ENCODE measurements around the gene MSH2. TPM values are rescaled to one million over a fixed set of nuclear protein-coding genes. Genes with fewer than 3 reads are reported as not detected.

MSH2 gene
- total and polyA plus RNA-seq, 2 donors (not counting 3 experiments of a cell fraction or from before 2014, with no cell fraction given) = 9.7 to 30.5 TPM

- BruUV-seq (replicated peaks) = no TSS peak
- Histone ChIP-seq H2AFZ (ENCODE audit: low read depth, low read length) (no peak overlapping the region), H3K36me3 (ENCODE audit: control insufficient read depth in 2 of 2, extremely low read depth in 1 of 2, insufficient read depth in 2 of 2, low read length in 2 of 2) (peaks cover 2 to 7% of the 10 kb centered on the region in 2 experiments), H3K9ac (replicated peaks; ENCODE audit: extremely low read depth, insufficient read depth, low read length) (no peak overlapping the region), H3K4me3 (replicated peaks in 1 of 3; ENCODE audit: insufficient read depth in 1 of 3, low read depth in 1 of 3, low read length in 3 of 3) (no peak overlapping the region), H3K27me3 (ENCODE audit: control insufficient read depth in 2 of 2, insufficient read depth in 2 of 2, low read length in 2 of 2) (no peaks in the 10 kb centered on the region), H4K20me1 (replicated peaks; ENCODE audit: control insufficient read depth, extremely low read depth, insufficient read depth, low read length) (no peaks in the 10 kb centered on the region), H3K27ac (ENCODE audit: insufficient read depth, low read depth, low read length) (no peak overlapping the region), H3K9me1 (replicated peaks; ENCODE audit: control insufficient read depth, extremely low read depth, insufficient read depth, low read length) (no peaks in the 10 kb centered on the region), H3K9me3 (replicated peaks; ENCODE audit: control insufficient read depth, insufficient read depth, low read length) (no peaks in the 10 kb centered on the region), H3K4me2 (ENCODE audit: insufficient read depth, low read length) (no peak overlapping the region), H3K4me1 (ENCODE audit: control insufficient read depth, extremely low read depth, insufficient read depth, low read length) (no peaks in the 10 kb centered on the region), H3K79me2 (ENCODE audit: control insufficient read depth, insufficient read depth, low read length) (no peaks in the 10 kb centered on the region)
- CTCF ChIA-PET = no interaction called here
- intact Hi-C loops (cut with micrococcal nuclease) (no loop called here), dilution Hi-C loops (cut with MboI; ENCODE audit: extremely low pct_ligation_motif_present, low sequenced_read_pairs) (no loop called here)
- TF ChIP-seq MYC (IDR thresholded peaks at IDR 0.05; ENCODE audit: low read depth, low read length) = no peak
- no peak for TF ChIP-seq POLR2A (IDR thresholded peaks at IDR 0.05; ENCODE audit: low read depth, low read length)
- TF ChIP-seq CTCF (IDR thresholded peaks at IDR 0.05; ENCODE audit: extremely low read depth in 1 of 2, insufficient read depth in 1 of 2, low read depth in 1 of 2, low read length in 2 of 2) = no peak
- no peak for TF ChIP-seq GATA2 (IDR thresholded peaks at IDR 0.05; ENCODE audit: insufficient read depth, insufficient read length, low read depth, low read length)
- TF ChIP-seq POLR2AphosphoS5 (IDR thresholded peaks at IDR 0.05; ENCODE audit: insufficient read depth, low read depth, low read length) = no peak
- no peak for TF ChIP-seq FOS (IDR thresholded peaks at IDR 0.05; ENCODE audit: borderline replicate concordance, insufficient read depth, low read length)
- POLR2A ChIA-PET = no interaction called here
- DNase-seq (ENCODE audit: low read depth, low spot score) (no peak), FAIRE-seq (no peak)
Measured at GRCh38 chr2:47479863-47480262, 76.9 kb downstream of the MSH2 start.

- Histone ChIP-seq H3K27ac (ENCODE audit: insufficient read depth, low read depth, low read length) (no peak overlapping the region), H3K36me3 (ENCODE audit: control insufficient read depth in 2 of 2, extremely low read depth in 1 of 2, insufficient read depth in 2 of 2, low read length in 2 of 2) (peaks cover 0 to 7% of the 10 kb centered on the region in 2 experiments), H3K79me2 (ENCODE audit: control insufficient read depth, insufficient read depth, low read length) (no peaks in the 10 kb centered on the region), H4K20me1 (replicated peaks; ENCODE audit: control insufficient read depth, extremely low read depth, insufficient read depth, low read length) (no peaks in the 10 kb centered on the region), H3K9me3 (replicated peaks; ENCODE audit: control insufficient read depth, insufficient read depth, low read length) (no peaks in the 10 kb centered on the region), H2AFZ (ENCODE audit: low read depth, low read length) (no peak overlapping the region), H3K9me1 (replicated peaks; ENCODE audit: control insufficient read depth, extremely low read depth, insufficient read depth, low read length) (no peaks in the 10 kb centered on the region), H3K4me1 (ENCODE audit: control insufficient read depth, extremely low read depth, insufficient read depth, low read length) (no peaks in the 10 kb centered on the region), H3K4me2 (ENCODE audit: insufficient read depth, low read length) (no peak overlapping the region), H3K9ac (replicated peaks; ENCODE audit: extremely low read depth, insufficient read depth, low read length) (no peak overlapping the region), H3K4me3 (replicated peaks in 1 of 3; ENCODE audit: insufficient read depth in 1 of 3, low read depth in 1 of 3, low read length in 3 of 3) (no peak overlapping the region), H3K27me3 (ENCODE audit: control insufficient read depth in 2 of 2, insufficient read depth in 2 of 2, low read length in 2 of 2) (no peaks in the 10 kb centered on the region)
- POLR2A ChIA-PET = no interaction called here
- no peak for FAIRE-seq
- dilution Hi-C loops (cut with MboI; ENCODE audit: extremely low pct_ligation_motif_present, low sequenced_read_pairs) (no loop called here), intact Hi-C loops (cut with micrococcal nuclease) (no loop called here)
- DNase-seq (ENCODE audit: low read depth, low spot score) = no peak
- CTCF ChIA-PET = interaction anchor here (1.1 to 2.2 kb wide), 4 partner anchors 10 to 46 kb away, joined by 3 to 7 read pairs (median 4); no protein-coding TSS in a partner anchor
- TF ChIP-seq CTCF (IDR thresholded peaks at IDR 0.05; ENCODE audit: extremely low read depth in 1 of 2, insufficient read depth in 1 of 2, low read depth in 1 of 2, low read length in 2 of 2) = no peak
- TF ChIP-seq GATA2 (IDR thresholded peaks at IDR 0.05; ENCODE audit: insufficient read depth, insufficient read length, low read depth, low read length) = no peak
- TF ChIP-seq POLR2A (IDR thresholded peaks at IDR 0.05; ENCODE audit: low read depth, low read length) = no peak
- TF ChIP-seq MAX (IDR thresholded peaks at IDR 0.05; ENCODE audit: insufficient read depth, insufficient read length) = no peak
- TF ChIP-seq EZH2 (IDR thresholded peaks at IDR 0.05; ENCODE audit: borderline replicate concordance, low read depth, low read length, severe bottlenecking) = no peak
- no peak for TF ChIP-seq JUN (IDR thresholded peaks at IDR 0.05; ENCODE audit: borderline replicate concordance, insufficient read depth, insufficient read length, low read depth)
- TF ChIP-seq FOS (IDR thresholded peaks at IDR 0.05; ENCODE audit: borderline replicate concordance, insufficient read depth, low read length) = no peak
- TF ChIP-seq MYC (IDR thresholded peaks at IDR 0.05; ENCODE audit: low read depth, low read length) = no peak
- BruUV-seq (replicated peaks) = no TSS peak
Measured at GRCh38 chr2:47483191-47483590, 80.2 kb downstream of the MSH2 start.
